ENCODE measurements around the gene SPTLC1.
A peak's percentile ranks its signal among the peaks of the same experiment; 100 is the strongest.

The SPTLC1 gene

DNA sequence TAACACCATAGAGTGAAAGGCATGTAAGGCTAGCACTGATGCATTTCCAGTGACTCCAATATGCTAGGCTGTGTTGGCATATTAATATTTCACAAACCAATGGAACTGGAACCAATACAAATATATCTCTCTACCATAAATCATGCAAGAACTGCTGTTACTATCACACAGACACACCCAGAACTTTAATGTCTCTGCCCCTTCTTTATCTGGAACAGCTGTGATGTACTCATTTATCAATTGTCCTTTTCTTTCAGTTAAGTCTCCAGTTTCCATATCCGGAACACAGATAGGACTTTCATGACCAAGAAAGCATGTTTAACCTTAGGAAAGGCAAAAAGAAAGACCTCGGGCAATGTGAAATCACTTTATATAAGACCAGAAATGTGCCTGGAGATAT is 70.3 kb downstream of the SPTLC1 start:
- in situ Hi-C loops (cut with HindIII; ENCODE audit: low sequenced_read_pairs): no loop called here
- no peak overlapping the region for H3K4me3 ChIP-seq (ENCODE audit: low read depth, low read length)
- TF ChIP-seq, protein P1, sequence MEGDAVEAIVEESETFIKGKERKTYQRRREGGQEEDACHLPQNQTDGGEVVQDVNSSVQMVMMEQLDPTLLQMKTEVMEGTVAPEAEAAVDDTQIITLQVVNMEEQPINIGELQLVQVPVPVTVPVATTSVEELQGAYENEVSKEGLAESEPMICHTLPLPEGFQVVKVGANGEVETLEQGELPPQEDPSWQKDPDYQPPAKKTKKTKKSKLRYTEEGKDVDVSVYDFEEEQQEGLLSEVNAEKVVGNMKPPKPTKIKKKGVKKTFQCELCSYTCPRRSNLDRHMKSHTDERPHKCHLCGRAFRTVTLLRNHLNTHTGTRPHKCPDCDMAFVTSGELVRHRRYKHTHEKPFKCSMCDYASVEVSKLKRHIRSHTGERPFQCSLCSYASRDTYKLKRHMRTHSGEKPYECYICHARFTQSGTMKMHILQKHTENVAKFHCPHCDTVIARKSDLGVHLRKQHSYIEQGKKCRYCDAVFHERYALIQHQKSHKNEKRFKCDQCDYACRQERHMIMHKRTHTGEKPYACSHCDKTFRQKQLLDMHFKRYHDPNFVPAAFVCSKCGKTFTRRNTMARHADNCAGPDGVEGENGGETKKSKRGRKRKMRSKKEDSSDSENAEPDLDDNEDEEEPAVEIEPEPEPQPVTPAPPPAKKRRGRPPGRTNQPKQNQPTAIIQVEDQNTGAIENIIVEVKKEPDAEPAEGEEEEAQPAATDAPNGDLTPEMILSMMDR (IDR thresholded peaks at IDR 0.05; ENCODE audit: low read depth, low read length): no peak
- no peak for DNase-seq (ENCODE audit: low read depth, low spot score)

DNA sequence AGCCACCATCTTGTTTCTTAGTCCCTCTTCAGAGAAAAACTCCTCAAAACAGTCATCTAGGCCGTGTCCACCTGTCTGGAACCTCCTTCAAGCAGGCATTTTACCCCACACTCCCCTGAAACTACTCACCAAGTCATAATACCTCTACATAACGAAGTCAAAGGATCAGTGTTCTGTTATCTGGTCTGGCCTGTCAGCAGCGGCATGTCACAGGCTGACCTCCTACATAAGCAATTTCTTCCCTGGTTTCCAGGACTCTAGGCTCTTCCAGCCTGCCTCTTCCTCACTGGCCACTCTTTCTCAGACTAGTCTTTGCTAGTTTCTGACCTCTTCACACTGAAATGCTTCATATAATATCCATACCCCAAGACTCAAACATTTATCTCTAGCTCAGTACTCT is 72.2 kb downstream of the SPTLC1 start:
- TF ChIP-seq, protein P1 (IDR thresholded peaks at IDR 0.05; ENCODE audit: low read depth, low read length): no peak
- in situ Hi-C loops (cut with HindIII; ENCODE audit: low sequenced_read_pairs): no loop called here
- H3K4me3 ChIP-seq (ENCODE audit: low read depth, low read length): no peak overlapping the region
- no peak for DNase-seq (ENCODE audit: low read depth, low spot score)

DNA sequence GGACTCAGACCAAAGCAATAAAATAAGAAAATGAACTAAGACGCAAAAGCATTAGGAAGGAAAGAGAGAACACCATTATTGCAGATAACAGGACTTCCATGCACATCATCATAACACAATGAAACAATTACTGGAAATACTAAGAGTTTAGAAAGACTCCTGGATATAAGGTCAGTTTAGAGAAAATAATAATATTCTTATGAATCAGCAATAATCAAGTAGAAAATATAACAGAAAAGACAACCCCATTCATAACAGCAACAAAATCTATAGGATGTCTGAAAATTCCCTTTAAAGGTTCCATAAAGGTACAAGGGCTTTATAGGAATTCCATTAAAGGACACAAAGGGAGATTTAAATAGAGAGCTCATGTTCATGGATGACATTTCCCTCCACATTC is 73.0 kb downstream of the SPTLC1 start:
- no peak overlapping the region for H3K4me3 ChIP-seq (ENCODE audit: low read depth, low read length)
- in situ Hi-C loops (cut with HindIII; ENCODE audit: low sequenced_read_pairs): no loop called here
- TF ChIP-seq, protein P1 (IDR thresholded peaks at IDR 0.05; ENCODE audit: low read depth, low read length): no peak
- DNase-seq (ENCODE audit: low read depth, low spot score): no peak

DNA sequence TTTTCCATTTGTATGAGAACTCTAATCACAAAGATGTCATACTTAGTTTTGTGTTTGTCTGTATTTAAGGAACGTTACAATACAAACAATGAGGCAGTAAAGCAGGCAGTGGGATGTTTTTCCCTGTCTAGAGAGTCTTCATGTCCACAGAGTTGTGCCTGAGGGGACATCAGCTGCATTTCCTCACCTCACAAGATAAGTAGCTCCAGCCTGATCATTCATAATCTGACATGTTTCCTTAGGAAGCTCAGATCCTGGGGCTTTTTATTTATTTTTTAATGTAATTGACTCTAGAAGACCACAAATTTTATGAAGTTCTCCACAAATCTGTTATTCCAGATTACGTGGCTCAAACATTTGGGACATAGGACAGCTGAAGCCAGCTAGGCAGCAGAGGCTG is 78.5 kb downstream of the SPTLC1 start:
- TF ChIP-seq, protein P1 (IDR thresholded peaks at IDR 0.05; ENCODE audit: low read depth, low read length): no peak
- DNase-seq (ENCODE audit: low read depth, low spot score): no peak
- in situ Hi-C loops (cut with HindIII; ENCODE audit: low sequenced_read_pairs): no loop called here
- H3K4me3 ChIP-seq (ENCODE audit: low read depth, low read length): no peak overlapping the region

DNA sequence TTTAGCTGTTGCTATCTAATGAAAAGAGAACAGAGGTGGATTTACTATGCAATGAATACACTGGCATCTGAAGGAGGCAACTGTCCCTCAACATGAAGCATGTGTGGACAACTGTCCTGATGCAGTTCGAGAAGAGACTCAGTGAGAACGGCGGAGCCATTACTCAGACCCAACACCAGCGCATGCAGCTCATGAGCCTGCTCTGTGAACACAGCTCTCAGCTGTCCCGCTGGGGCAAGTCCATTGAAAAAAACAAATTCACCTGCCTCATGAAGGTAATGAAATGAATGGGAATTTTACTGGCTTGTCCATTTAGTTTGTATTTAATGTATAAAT is 78.8 kb downstream of the SPTLC1 start:
- TF ChIP-seq, protein P1 (IDR thresholded peaks at IDR 0.05; ENCODE audit: low read depth, low read length): no peak
- in situ Hi-C loops (cut with HindIII; ENCODE audit: low sequenced_read_pairs): no loop called here
- no peak for DNase-seq (ENCODE audit: low read depth, low spot score)
- no peak overlapping the region for H3K4me3 ChIP-seq (ENCODE audit: low read depth, low read length)

DNA sequence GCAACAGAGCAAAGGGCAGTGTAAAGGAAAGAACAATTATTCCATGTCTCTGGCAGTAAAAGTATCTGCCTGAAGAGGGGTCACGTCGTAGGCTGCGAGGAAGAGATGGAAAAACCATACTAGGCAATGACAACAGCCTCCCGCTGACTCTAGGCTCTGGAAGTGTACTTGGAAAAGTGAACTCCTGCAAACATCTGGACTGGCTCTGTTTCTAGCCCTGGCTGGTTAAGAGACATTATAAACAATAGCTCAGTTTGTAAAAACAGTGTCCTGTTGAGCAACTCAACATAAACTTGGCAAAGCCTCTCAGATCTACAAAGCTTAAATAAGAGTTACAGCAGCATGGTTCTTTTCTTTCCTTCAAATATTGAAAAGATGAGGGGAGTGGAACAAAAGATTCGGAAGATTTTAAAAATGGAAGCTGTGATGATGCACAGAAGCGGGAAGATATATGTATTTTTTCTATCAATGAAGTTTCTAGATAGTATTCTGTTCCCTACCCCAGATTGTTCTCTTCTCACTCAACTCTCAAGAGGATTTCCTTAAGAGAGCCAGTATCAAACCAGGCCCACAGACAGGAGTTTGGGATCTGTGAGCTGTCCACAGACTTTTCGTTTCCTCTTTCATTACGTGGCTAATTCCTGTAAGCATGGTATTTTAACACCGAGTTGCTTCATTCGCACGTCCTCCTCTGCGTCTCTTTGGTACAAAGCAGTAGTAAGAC is 79.4 kb downstream of the SPTLC1 start:
- TF ChIP-seq, protein P1 (IDR thresholded peaks at IDR 0.05; ENCODE audit: low read depth, low read length): no peak
- peak; percentile 75 for DNase-seq (ENCODE audit: low read depth, low spot score)
- in situ Hi-C loops (cut with HindIII; ENCODE audit: low sequenced_read_pairs): no loop called here
- H3K4me3 ChIP-seq (ENCODE audit: low read depth, low read length): no peak overlapping the region
